GM18861 (cell line): ENCODE measurements around the gene SOX4.
A peak's percentile ranks its signal among the peaks of the same experiment; 100 is the strongest.
"Not testable (repeated sequence)": the region's sequence is repeated elsewhere in the genome, so short reads cannot be mapped to it uniquely, and the experiment has no call there.

Source experiments
- ATAC-seq: cut with Tn5 transposase; IDR thresholded peaks from one replicate; pipeline ENCODE4 v1.9.1; 2021; ENCODE audit not compliant: unreplicated experiment

SOX4 gene

GRCh38 chr6:21593412-21593926 is at the start of gene SOX4:
SOX4 (plus strand) TSS chr6:21593751; CDS start chr6:21594535, 784 bp downstream.
- ATAC-seq, result peak; percentile 70

- not testable (repeated sequence) for ATAC-seq
Measured at GRCh38 chr6:21552286-21552685, 41.3 kb upstream of the SOX4 start.

GRCh38 chr6:21554286-21554685 is 39.3 kb upstream of the SOX4 start:
- no peak for ATAC-seq

GRCh38 chr6:21555197-21555596 is 38.4 kb upstream of the SOX4 start:
- ATAC-seq, result no peak

- ATAC-seq, result no peak
Measured at GRCh38 chr6:21556511-21556910, 37.0 kb upstream of the SOX4 start.

- no peak for ATAC-seq
Measured at GRCh38 chr6:21556968-21557721, 36.4 kb upstream of the SOX4 start.

GRCh38 chr6:21559238-21559637 is 34.3 kb upstream of the SOX4 start:
- no peak for ATAC-seq

- ATAC-seq, result no peak
Measured at GRCh38 chr6:21560249-21560648, 33.3 kb upstream of the SOX4 start.

GRCh38 chr6:21565431-21565830 is 28.1 kb upstream of the SOX4 start:
- no peak for ATAC-seq

GRCh38 chr6:21578523-21578922 is 15.0 kb upstream of the SOX4 start:
- ATAC-seq, result no peak

GRCh38 chr6:21582651-21583050 is 10.9 kb upstream of the SOX4 start:
- ATAC-seq, result no peak

- no peak for ATAC-seq
Measured at GRCh38 chr6:21586300-21586699, 7.3 kb upstream of the SOX4 start.

GRCh38 chr6:21586740-21587178 is 6.8 kb upstream of the SOX4 start:
- no peak for ATAC-seq

GRCh38 chr6:21587179-21587960 is 6.2 kb upstream of the SOX4 start:
- ATAC-seq, result peak; percentile 28

GRCh38 chr6:21587961-21588480 is 5.5 kb upstream of the SOX4 start:
- ATAC-seq, result peak; percentile 26

GRCh38 chr6:21588481-21589351 is 4.8 kb upstream of the SOX4 start:
- ATAC-seq, result peak; percentile 15

GRCh38 chr6:21589352-21590345 is 3.9 kb upstream of the SOX4 start:
- no peak for ATAC-seq

- no peak for ATAC-seq
Measured at GRCh38 chr6:21590346-21590745, 3.2 kb upstream of the SOX4 start.

GRCh38 chr6:21591446-21591845 is 2.1 kb upstream of the SOX4 start:
- no peak for ATAC-seq

GRCh38 chr6:21592953-21593352 is 598 bp upstream of the SOX4 start:
- ATAC-seq, result no peak
